PFSK-1 (cell line): Measurements from ENCODE around the gene LRFN4.

Experiments
- FOXP2 ChIP-seq: optimal IDR thresholded peaks from 2 replicates; pipeline ENCODE3; 2011; ENCODE audit warnings: borderline replicate concordance, control low read depth, inconsistent platforms; ENCODE audit not compliant: insufficient read depth; ENCODE audit errors: extremely low read length, extremely low read depth
- POLR2AphosphoS5 ChIP-seq: IDR thresholded peaks from 2 replicates; pipeline ENCODE4 v1.6.1; 2012; ENCODE audit warnings: low read depth, mild to moderate bottlenecking, control low read depth, low read length, moderate library complexity
- SIN3A ChIP-seq: IDR thresholded peaks from 2 replicates; pipeline ENCODE4 v1.6.1; 2012; ENCODE audit warnings: mild to moderate bottlenecking, low read length, moderate library complexity, borderline replicate concordance; ENCODE audit not compliant: insufficient read depth
- TAF1 ChIP-seq: IDR thresholded peaks from 2 replicates; pipeline ENCODE4 v1.6.1; 2012; ENCODE audit warnings: low read length, control low read depth, borderline replicate concordance; ENCODE audit not compliant: insufficient read depth
- TF ChIP-seq, protein P1 (sequence below), 2 experiments: IDR thresholded peaks; 2 replicates each; pipeline versions ENCODE4 v1.6.1 to v1.8.0; 2011 to 2012; ENCODE audit warnings: low read depth in 2 of 2, low read length in 2 of 2, control low read depth in 1 of 2, inconsistent platforms in 1 of 2, mild to moderate bottlenecking in 1 of 2, moderate library complexity in 1 of 2; ENCODE audit not compliant: insufficient read depth in 1 of 2

LRFN4 gene

DNA sequence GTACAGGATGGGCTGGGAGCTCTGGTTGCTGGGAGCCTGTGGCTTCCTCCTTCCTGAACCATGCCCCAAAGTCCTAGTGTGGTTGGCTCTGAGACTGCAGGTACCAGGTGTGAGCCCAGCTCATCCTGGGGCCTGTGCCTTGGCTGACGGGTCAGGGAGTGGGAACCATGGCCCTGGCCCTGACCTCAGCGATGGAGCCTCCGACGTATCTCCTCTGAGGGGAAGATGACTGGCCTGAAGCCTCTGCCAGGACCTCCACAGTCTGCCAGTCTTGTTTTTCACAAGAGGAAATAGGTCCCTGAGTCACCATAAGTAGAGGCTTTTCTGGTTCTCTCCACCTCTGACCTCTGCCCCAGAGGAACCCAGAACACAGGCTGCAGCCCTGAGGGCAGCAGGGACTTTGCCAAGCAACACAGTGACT, 10.2 kb upstream of the LRFN4 start:
- TF ChIP-seq, protein P1, sequence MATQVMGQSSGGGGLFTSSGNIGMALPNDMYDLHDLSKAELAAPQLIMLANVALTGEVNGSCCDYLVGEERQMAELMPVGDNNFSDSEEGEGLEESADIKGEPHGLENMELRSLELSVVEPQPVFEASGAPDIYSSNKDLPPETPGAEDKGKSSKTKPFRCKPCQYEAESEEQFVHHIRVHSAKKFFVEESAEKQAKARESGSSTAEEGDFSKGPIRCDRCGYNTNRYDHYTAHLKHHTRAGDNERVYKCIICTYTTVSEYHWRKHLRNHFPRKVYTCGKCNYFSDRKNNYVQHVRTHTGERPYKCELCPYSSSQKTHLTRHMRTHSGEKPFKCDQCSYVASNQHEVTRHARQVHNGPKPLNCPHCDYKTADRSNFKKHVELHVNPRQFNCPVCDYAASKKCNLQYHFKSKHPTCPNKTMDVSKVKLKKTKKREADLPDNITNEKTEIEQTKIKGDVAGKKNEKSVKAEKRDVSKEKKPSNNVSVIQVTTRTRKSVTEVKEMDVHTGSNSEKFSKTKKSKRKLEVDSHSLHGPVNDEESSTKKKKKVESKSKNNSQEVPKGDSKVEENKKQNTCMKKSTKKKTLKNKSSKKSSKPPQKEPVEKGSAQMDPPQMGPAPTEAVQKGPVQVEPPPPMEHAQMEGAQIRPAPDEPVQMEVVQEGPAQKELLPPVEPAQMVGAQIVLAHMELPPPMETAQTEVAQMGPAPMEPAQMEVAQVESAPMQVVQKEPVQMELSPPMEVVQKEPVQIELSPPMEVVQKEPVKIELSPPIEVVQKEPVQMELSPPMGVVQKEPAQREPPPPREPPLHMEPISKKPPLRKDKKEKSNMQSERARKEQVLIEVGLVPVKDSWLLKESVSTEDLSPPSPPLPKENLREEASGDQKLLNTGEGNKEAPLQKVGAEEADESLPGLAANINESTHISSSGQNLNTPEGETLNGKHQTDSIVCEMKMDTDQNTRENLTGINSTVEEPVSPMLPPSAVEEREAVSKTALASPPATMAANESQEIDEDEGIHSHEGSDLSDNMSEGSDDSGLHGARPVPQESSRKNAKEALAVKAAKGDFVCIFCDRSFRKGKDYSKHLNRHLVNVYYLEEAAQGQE (IDR thresholded peaks at IDR 0.05; ENCODE audit: insufficient read depth in 1 of 2, low read depth in 2 of 2, low read length in 2 of 2) = no peak
- TF ChIP-seq SIN3A (no peak), TAF1 (no peak), POLR2AphosphoS5 (no peak), FOXP2 (no peak)

DNA sequence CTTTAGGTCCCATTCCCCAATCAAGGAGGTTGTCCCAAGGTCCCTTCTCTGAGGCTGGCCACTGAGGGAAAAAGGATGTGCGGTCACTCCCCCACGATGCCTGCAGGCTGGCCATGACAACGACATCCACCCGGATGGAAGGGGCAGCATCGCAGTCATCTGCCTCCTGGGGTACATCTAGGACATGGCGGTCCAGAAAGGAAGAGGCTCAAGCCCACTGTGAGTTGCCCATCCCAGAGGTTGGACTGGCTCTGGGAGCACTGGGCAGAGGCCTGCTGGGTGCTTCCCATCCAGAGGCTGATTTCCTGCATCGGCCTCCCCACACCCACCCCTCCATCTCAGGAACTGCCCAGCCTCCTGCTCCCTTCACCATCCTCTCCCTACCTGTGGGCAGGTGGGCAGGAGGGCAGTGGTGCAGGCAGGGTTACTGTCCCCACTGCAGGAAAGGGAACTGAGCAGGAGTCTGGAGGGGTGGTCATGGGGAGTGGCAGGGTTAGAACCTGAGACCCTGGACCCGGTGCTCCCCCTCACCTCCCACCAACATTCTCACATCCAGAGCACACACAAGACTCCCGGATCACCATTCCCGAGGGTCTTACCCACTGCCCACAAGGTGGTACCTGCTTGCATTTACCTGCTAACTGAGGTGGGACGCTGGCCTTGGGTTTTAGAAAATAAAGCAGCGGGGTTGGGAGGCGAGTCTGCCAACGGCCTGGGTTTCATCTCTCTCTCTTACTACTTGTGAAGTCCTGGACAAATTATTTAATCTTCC, 9.2 kb upstream of the LRFN4 start:
- TF ChIP-seq TAF1 = no peak
- TF ChIP-seq, protein P1 (IDR thresholded peaks at IDR 0.05; ENCODE audit: insufficient read depth in 1 of 2, low read depth in 2 of 2, low read length in 2 of 2) = no peak
- no peak for TF ChIP-seq FOXP2
- no peak for TF ChIP-seq SIN3A
- TF ChIP-seq POLR2AphosphoS5 = no peak

DNA sequence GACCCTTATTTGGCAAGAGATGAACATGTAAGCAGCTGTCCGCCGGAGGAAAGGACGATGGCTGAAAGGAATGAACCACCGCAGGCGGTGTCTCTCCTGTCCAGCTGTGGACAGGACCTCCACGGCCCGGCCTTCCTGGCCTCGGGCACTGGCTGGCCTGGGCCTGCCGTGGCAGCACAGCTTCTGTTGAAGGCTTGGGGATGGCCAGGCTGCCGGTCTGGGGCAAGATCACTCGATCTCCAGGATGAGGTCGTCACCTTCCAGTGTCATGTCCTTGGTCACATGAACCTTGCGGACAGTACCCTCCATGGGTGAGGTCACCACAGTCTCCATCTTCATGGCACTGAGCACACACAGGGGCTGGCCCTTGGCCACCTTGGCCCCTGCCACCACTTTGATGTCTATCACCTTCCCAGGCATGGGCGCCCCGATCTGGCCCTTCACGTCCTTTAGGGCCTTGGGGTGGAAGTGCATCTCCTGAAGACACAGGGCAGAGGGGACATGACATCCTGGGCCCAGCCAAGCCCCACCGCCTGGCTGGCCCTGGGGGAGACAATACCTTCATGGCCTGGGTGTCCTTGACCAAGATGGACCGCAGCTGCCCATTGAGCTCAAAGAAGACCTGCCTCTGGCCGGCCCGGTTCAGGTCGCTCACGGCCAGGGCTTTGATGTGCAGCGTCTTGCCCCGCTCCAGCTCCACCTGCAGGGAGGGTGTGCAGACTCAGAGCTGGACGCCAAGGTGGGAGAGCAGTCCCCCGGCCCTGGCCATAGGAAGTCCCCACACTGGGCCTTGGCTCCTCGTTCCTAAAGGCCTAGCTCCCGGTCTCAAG, 8.0 kb upstream of the LRFN4 start:
- TF ChIP-seq POLR2AphosphoS5 = no peak
- TF ChIP-seq FOXP2 = no peak
- no peak for TF ChIP-seq SIN3A
- TF ChIP-seq TAF1 = no peak
- TF ChIP-seq, protein P1 (IDR thresholded peaks at IDR 0.05; ENCODE audit: insufficient read depth in 1 of 2, low read depth in 2 of 2, low read length in 2 of 2) = no peak

DNA sequence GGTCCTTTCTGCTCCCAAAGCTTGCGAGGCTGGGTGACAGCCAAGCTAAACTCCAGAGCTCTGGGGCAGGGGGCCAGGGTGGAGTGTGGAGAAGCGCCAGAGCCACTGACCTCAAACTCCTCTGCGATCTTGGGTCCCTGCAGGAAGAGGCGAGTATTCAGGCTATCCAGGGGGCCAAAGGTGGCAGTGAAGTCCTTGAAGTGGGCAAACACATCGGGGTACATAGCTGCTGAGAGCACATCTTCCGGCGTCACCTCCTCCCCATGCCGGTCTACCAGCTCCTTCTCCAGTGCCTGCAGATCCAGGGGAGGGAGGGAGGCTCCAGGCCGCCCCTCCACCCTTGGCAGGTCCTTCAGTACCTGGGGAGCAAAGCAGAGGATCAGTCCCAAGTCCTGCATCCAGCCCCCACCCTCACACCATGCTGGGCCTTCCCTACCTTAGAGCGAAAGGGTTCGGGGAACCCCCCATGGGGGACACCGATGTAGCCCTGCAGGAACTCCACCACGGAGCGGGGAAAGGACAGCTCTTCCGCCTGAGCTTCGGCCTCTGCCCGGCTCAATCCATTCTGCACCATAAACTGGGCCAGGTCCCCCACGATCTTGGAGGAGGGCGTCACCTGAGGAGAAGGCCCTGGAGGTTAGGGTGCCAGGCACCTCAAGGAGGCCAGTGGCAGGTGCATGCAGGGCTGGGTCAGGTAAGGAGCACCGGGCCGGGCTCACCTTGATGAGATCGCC, 7.2 kb upstream of the LRFN4 start:
- TF ChIP-seq TAF1 (no peak), FOXP2 (no peak), SIN3A (no peak), POLR2AphosphoS5 (no peak)
- TF ChIP-seq, protein P1 (IDR thresholded peaks at IDR 0.05; ENCODE audit: insufficient read depth in 1 of 2, low read depth in 2 of 2, low read length in 2 of 2) = no peak
